Smooth muscle cell (in vitro differentiated cells): ENCODE results near the gene OIT3. TPM values are rescaled to one million over a fixed set of nuclear protein-coding genes. Genes with fewer than 3 reads are reported as not detected.
"Not testable (repeated sequence)": the region's sequence is repeated elsewhere in the genome, so short reads cannot be mapped to it uniquely, and the experiment has no call there.

Experiments
- DNase-seq: peaks from one replicate; lab custom pipeline; 2025; ENCODE audit not compliant: unreplicated experiment; lab: John Stamatoyannopoulos, UW
- H2AFZ ChIP-seq: fragments of 200-600 bp; sonication (generic); 2 replicates; pipeline ENCODE4 v1.6.0; 2016; ENCODE audit warnings: antibody characterized with exemption, low read depth, mild to moderate bottlenecking
- H3F3A ChIP-seq: fragments of 200-600 bp; sonication (generic); 2 replicates; pipeline ENCODE4 v1.6.0; 2017; ENCODE audit warnings: antibody characterized with exemption, low read depth
- H3K27ac ChIP-seq: fragments of 200-600 bp; sonication (generic); 2 replicates; pipeline ENCODE4 v1.5.1; 2016; ENCODE audit warnings: low read depth, mild to moderate bottlenecking
- H3K27me3 ChIP-seq: fragments of 200-600 bp; sonication (generic); 2 replicates; pipeline ENCODE4 v1.6.1; 2016; ENCODE audit warnings: low read depth, mild to moderate bottlenecking
- H3K36me3 ChIP-seq: fragments of 200-600 bp; sonication (generic); 2 replicates; pipeline ENCODE4 v1.5.1; 2016; ENCODE audit warnings: low read depth
- H3K4me1 ChIP-seq: fragments of 200-600 bp; sonication (generic); 2 replicates; pipeline ENCODE4 v1.5.1; 2016; ENCODE audit warnings: low read depth
- H3K4me2 ChIP-seq: fragments of 200-600 bp; sonication (generic); 2 replicates; pipeline ENCODE4 v1.6.0; 2016; ENCODE audit warnings: mild to moderate bottlenecking
- H3K4me3 ChIP-seq: fragments of 200-600 bp; sonication (generic); 2 replicates; pipeline ENCODE4 v1.5.1; 2016; ENCODE audit warnings: mild to moderate bottlenecking
- H3K79me2 ChIP-seq: fragments of 200-600 bp; sonication (generic); 2 replicates; pipeline ENCODE4 v1.6.0; 2016; ENCODE audit warnings: low read depth, mild to moderate bottlenecking
- H3K9ac ChIP-seq: fragments of 200-600 bp; sonication (generic); 2 replicates; pipeline ENCODE4 v1.6.0; 2016; ENCODE audit warnings: low read depth
- H3K9me3 ChIP-seq: fragments of 200-600 bp; sonication (generic); replicated peaks from 2 replicates; pipeline ENCODE4 v1.5.1; 2016; ENCODE audit warnings: low read depth
- H4K20me1 ChIP-seq: fragments of 200-600 bp; sonication (generic); 2 replicates; pipeline ENCODE4 v1.6.0; 2016; ENCODE audit warnings: low read depth
- CTCF ChIP-seq: fragments of 200-600 bp; sonication (generic); IDR thresholded peaks from 2 replicates; pipeline ENCODE4 v1.5.1; 2017; ENCODE audit warnings: borderline replicate concordance, mild to moderate bottlenecking, antibody characterized with exemption; ENCODE audit not compliant: insufficient read depth, poor library complexity, severe bottlenecking
- WGBS: methylation state at CpG from one replicate; pipeline ENCODE4 v1.1.7; 2016; ENCODE audit warnings: low lambda C conversion rate; 5-methylcytosine and 5-hydroxymethylcytosine counted together
- polyA plus RNA-seq: library from polyadenylated mRNA; unstranded; fragments of >200 nt; fragmentation: Nextera tagmentation; extraction: Ambion mirVana; gene quantifications from 2 replicates; pipeline ENCODE4 v1.2.1, GENCODE V29; 2016
- total RNA-seq: library from RNA; depleted of rRNA; stranded (reverse); fragments of >200 nt; gene quantifications from 2 replicates; pipeline ENCODE4 v1.2.3, GENCODE V29; 2014

The OIT3 gene
- total and polyA plus RNA-seq, 2 experiments from 2014 or later, result 0.08 TPM; not detected in 1

- no peaks in the 10 kb centered on the region for H3K9me3 ChIP-seq
- H3K79me2 ChIP-seq, result no peaks in the 10 kb centered on the region
- H2AFZ ChIP-seq, result no peak overlapping the region
- no peak overlapping the region for H3K4me3 ChIP-seq
- H3K9ac ChIP-seq, result no peak overlapping the region
- no peak overlapping the region for H3K27ac ChIP-seq
- H3K27me3 ChIP-seq, result no peaks in the 10 kb centered on the region
- TF ChIP-seq CTCF, result no peak
- no peaks in the 10 kb centered on the region for H3K36me3 ChIP-seq
- DNase-seq, result no peak
- H3K4me2 ChIP-seq, result no peak overlapping the region
- H4K20me1 ChIP-seq, result no peaks in the 10 kb centered on the region
- H3K4me1 ChIP-seq, result peaks cover 20% of the 10 kb centered on the region
- peaks cover 5% of the 10 kb centered on the region for H3F3A ChIP-seq
- 95% methylated on average over 2 of the region's 2 CpGs for WGBS
These were observed 3.5 kb upstream of the OIT3 start for GRCh38 chr10:72890086-72890485.

- Histone ChIP-seq H3K36me3 (no peaks in the 10 kb centered on the region), H2AFZ (no peak overlapping the region), H3K4me1 (peaks cover 4% of the 10 kb centered on the region), H3K27me3 (no peaks in the 10 kb centered on the region), H3K4me3 (no peak overlapping the region), H3K9me3 (no peaks in the 10 kb centered on the region), H3F3A (no peaks in the 10 kb centered on the region), H3K79me2 (no peaks in the 10 kb centered on the region), H3K4me2 (no peak overlapping the region), H4K20me1 (no peaks in the 10 kb centered on the region), H3K9ac (no peak overlapping the region), H3K27ac (no peak overlapping the region)
- WGBS, result 91% methylated on average over 11 of the region's 11 CpGs
- no peak for DNase-seq
- TF ChIP-seq CTCF, result no peak
These were observed 1.8 kb downstream of the OIT3 start for GRCh38 chr10:72895236-72895850.

- Histone ChIP-seq H3K27me3 (no peaks in the 10 kb centered on the region), H3K9ac (no peak overlapping the region), H3K4me1 (no peaks in the 10 kb centered on the region), H3K27ac (no peak overlapping the region), H3K4me2 (no peak overlapping the region), H2AFZ (no peak overlapping the region), H3K79me2 (no peaks in the 10 kb centered on the region), H3K9me3 (no peaks in the 10 kb centered on the region), H4K20me1 (no peaks in the 10 kb centered on the region), H3K4me3 (no peak overlapping the region), H3K36me3 (no peaks in the 10 kb centered on the region), H3F3A (no peaks in the 10 kb centered on the region)
- 93% methylated on average over 10 of the region's 10 CpGs for WGBS
- no peak for TF ChIP-seq CTCF
- no peak for DNase-seq
These were observed 5.1 kb downstream of the OIT3 start for GRCh38 chr10:72898616-72899015.

DNA sequence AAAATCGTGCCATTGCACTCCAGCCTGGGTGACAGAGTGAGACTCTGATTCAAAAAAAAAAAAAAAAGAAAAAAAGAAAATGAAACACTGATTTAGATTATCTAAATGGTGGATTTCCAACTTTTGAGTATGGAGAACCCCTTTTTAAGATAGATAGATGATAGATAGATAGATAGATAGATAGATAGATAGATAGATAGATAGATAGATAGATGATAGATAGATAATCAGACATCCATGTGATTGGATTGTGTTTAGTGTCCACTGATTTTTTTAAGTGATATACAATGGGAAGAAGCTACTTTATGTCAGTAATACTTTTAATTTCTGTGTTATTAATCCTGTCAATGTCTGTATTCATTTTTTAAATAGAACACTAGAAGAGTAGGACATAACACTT lies 6.0 kb downstream of the OIT3 start:
- no peaks in the 10 kb centered on the region for H3K9me3 ChIP-seq
- H3K4me3 ChIP-seq, result no peak overlapping the region
- WGBS, result 100% methylated on average over 1 of the region's 1 CpG
- H3K27me3 ChIP-seq, result no peaks in the 10 kb centered on the region
- no peak overlapping the region for H2AFZ ChIP-seq
- no peak overlapping the region for H3K9ac ChIP-seq
- H3K4me1 ChIP-seq, result no peaks in the 10 kb centered on the region
- no peaks in the 10 kb centered on the region for H4K20me1 ChIP-seq
- H3K27ac ChIP-seq, result no peak overlapping the region
- no peaks in the 10 kb centered on the region for H3K79me2 ChIP-seq
- TF ChIP-seq CTCF, result no peak
- H3K36me3 ChIP-seq, result no peaks in the 10 kb centered on the region
- no peaks in the 10 kb centered on the region for H3F3A ChIP-seq
- H3K4me2 ChIP-seq, result no peak overlapping the region
- no peak for DNase-seq

DNA sequence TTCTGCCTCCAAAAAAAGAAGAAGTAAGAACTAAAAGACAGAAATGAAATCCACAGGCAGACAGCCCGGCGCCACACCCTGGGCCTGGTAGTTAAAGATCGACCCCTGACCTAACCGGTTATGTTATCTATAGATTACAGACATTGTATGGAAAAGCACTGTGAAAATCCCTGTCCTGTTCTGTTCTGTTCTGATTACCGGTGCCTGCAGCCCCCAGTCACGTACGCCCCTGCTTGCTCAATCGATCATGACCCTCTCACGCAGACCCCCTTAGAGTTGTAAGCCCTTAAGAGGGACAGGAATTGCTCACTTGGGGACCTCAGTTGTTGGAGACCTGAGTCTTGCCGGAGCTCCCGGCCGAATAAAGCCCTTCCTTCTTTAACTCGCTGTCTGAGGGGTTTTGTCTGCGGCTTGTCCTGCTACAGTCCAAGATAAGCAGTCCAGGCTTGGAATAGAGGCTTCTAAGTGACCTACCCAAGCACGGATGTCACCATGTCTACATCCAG lies 10.5 kb downstream of the OIT3 start:
- H3K36me3 ChIP-seq, H3F3A ChIP-seq, H4K20me1 ChIP-seq, H2AFZ ChIP-seq, DNase-seq, H3K4me1 ChIP-seq, H3K4me3 ChIP-seq, H3K4me2 ChIP-seq, H3K27ac ChIP-seq, H3K79me2 ChIP-seq, H3K9me3 ChIP-seq, H3K27me3 ChIP-seq, H3K9ac ChIP-seq: not testable (repeated sequence)
- WGBS, result 89% methylated on average over 15 of the region's 15 CpGs
